HepG2 (cell line): Measurements from ENCODE around the gene RGSL1.

Experiments used
- CTCF ChIP-seq: sonication (generic); formaldehyde crosslinking; IDR thresholded peaks from 2 replicates; pipeline ENCODE4 v1.5.0; 2020; ENCODE audit warnings: mild to moderate bottlenecking, missing genetic modification reagents, moderate library complexity
- HOXA9 ChIP-seq: sonication (generic); formaldehyde crosslinking; IDR thresholded peaks from 2 replicates; pipeline ENCODE4 v1.8.1; 2022; ENCODE audit warnings: missing genetic modification reagents, mild to moderate bottlenecking, moderate library complexity, borderline replicate concordance

GRCh38 chr1:182567629-182568028, 117.7 kb downstream of the RGSL1 start:
- TF ChIP-seq CTCF (no peak), HOXA9 (no peak)
